IMR-90 (cell line): ENCODE results near the gene CASTOR2. TPM values are rescaled to one million over a fixed set of nuclear protein-coding genes. Genes with fewer than 3 reads are reported as not detected.
"Not testable (repeated sequence)": the region's sequence is repeated elsewhere in the genome, so short reads cannot be mapped to it uniquely, and the experiment has no call there.

ENCODE experiments used
- ATAC-seq: fragments of 200-7000 bp; cut with Tn5 transposase; 2 replicates; pipeline ENCODE4 v1.9.1; 2020; ENCODE audit warnings: low read depth, mild to moderate bottlenecking, moderate library complexity
- BruUV-seq: library from RNA; stranded (reverse); fragments of 400-500 nt; replicated peaks from 2 replicates; lab custom pipeline; 2021; lab: Mats Ljungman, UMichigan
- CTCF ChIA-PET: fragments of 300-600 bp; formaldehyde crosslinking; extraction: SDS; loops from one replicate; lab custom pipeline; 2021; ENCODE audit warnings: antibody characterized with exemption; lab: Yijun Ruan, JAX
- POLR2A ChIA-PET: fragments of 300-600 bp; sonication (Branson Sonifier 250); formaldehyde crosslinking; loops from one replicate; lab custom pipeline; 2022; ENCODE audit warnings: antibody characterized with exemption; ENCODE audit not compliant: unreplicated experiment; lab: Charles Lee
- DNase-seq: peaks from one replicate; pipeline ENCODE4 v3.0.0; 2013
- H2AFZ ChIP-seq: replicated peaks from 2 replicates; pipeline ENCODE3; 2013; ENCODE audit warnings: low read length, mild to moderate bottlenecking; ENCODE audit not compliant: poor library complexity
- H2AK5ac ChIP-seq: 2 replicates; pipeline ENCODE4 v1.6.1; 2013; ENCODE audit warnings: low read depth, low read length, inconsistent platforms
- H2AK9ac ChIP-seq: replicated peaks from 2 replicates; pipeline ENCODE3; 2013; ENCODE audit warnings: mild to moderate bottlenecking, low read depth, low read length, moderate library complexity; ENCODE audit not compliant: poor library complexity
- H2BK120ac ChIP-seq: 2 replicates; pipeline ENCODE4 v1.6.1; 2013; ENCODE audit warnings: low read depth, low read length, inconsistent platforms
- H2BK15ac ChIP-seq: 3 replicates; pipeline ENCODE4 v1.6.1; 2013; ENCODE audit warnings: low read depth, low read length, inconsistent platforms
- H2BK20ac ChIP-seq: 2 replicates; pipeline ENCODE4 v1.6.1; 2013; ENCODE audit warnings: low read depth, mild to moderate bottlenecking, inconsistent platforms, low read length, moderate library complexity
- H2BK5ac ChIP-seq: 2 replicates; pipeline ENCODE4 v1.6.1; 2013; ENCODE audit warnings: mild to moderate bottlenecking, low read depth, low read length, inconsistent platforms; ENCODE audit not compliant: poor library complexity, severe bottlenecking
- H3K14ac ChIP-seq: replicated peaks from 2 replicates; pipeline ENCODE4 v1.6.1; 2013; ENCODE audit warnings: low read depth, low read length, inconsistent platforms
- H3K18ac ChIP-seq: 2 replicates; pipeline ENCODE4 v1.6.1; 2013; ENCODE audit warnings: low read depth, low read length, control low read depth
- H3K23ac ChIP-seq: 2 replicates; pipeline ENCODE4 v1.6.1; 2013; ENCODE audit warnings: low read depth, low read length, inconsistent platforms
- H3K27ac ChIP-seq: 2 replicates; pipeline ENCODE4 v1.5.1; 2013; ENCODE audit warnings: mild to moderate bottlenecking, control low read depth, low read length; ENCODE audit not compliant: insufficient read depth
- H3K27me3 ChIP-seq: 2 replicates; pipeline ENCODE4 v1.6.1; 2013; ENCODE audit warnings: low read length; ENCODE audit not compliant: control insufficient read depth, insufficient read depth
- H3K36me3 ChIP-seq: 2 replicates; pipeline ENCODE4 v1.6.1; 2013; ENCODE audit warnings: low read length, mixed read lengths; ENCODE audit not compliant: control insufficient read depth, insufficient read depth
- H3K4ac ChIP-seq: 2 replicates; pipeline ENCODE4 v1.6.1; 2013; ENCODE audit warnings: low read depth, low read length, inconsistent platforms
- H3K4me1 ChIP-seq: 2 replicates; pipeline ENCODE4 v1.6.1; 2013; ENCODE audit warnings: low read length, mixed read lengths; ENCODE audit not compliant: control insufficient read depth, insufficient read depth
- H3K4me2 ChIP-seq: 2 replicates; pipeline ENCODE4 v1.6.1; 2013; ENCODE audit warnings: low read depth, mild to moderate bottlenecking, control low read depth, low read length, moderate library complexity
- H3K4me3 ChIP-seq: 2 replicates; pipeline ENCODE4 v1.5.1; 2013; ENCODE audit warnings: low read depth, mild to moderate bottlenecking, control low read depth, low read length, moderate library complexity; ENCODE audit not compliant: insufficient read depth
- H3K56ac ChIP-seq: 2 replicates; pipeline ENCODE4 v1.6.1; 2013; ENCODE audit warnings: low read length, inconsistent platforms; ENCODE audit not compliant: insufficient read depth; ENCODE audit errors: extremely low read depth
- H3K79me1 ChIP-seq, 2 experiments: 2 replicates each; pipeline ENCODE4 v1.6.1; 2013; ENCODE audit warnings: low read length in 2 of 2, inconsistent platforms in 1 of 2, low read depth in 1 of 2
- H3K9ac ChIP-seq: 2 replicates; pipeline ENCODE4 v1.6.1; 2013; ENCODE audit warnings: low read depth, low read length, control low read depth
- H3K9me1 ChIP-seq: 2 replicates; pipeline ENCODE4 v1.6.1; 2013; ENCODE audit warnings: low read length, inconsistent platforms; ENCODE audit not compliant: insufficient read depth
- H3K9me3 ChIP-seq: 2 replicates; pipeline ENCODE4 v1.6.1; 2013; ENCODE audit warnings: low read length; ENCODE audit not compliant: control insufficient read depth, insufficient read depth
- H4K20me1 ChIP-seq: 2 replicates; pipeline ENCODE4 v1.6.1; 2013; ENCODE audit warnings: low read length, inconsistent platforms; ENCODE audit not compliant: insufficient read depth
- H4K5ac ChIP-seq: 2 replicates; pipeline ENCODE4 v1.6.1; 2013; ENCODE audit warnings: mild to moderate bottlenecking, low read depth, low read length, control low read depth
- H4K8ac ChIP-seq, 2 experiments: 2 replicates each; pipeline ENCODE4 v1.6.1; 2013; ENCODE audit warnings: low read depth in 2 of 2, low read length in 2 of 2, control low read depth in 1 of 2, inconsistent platforms in 1 of 2
- H4K91ac ChIP-seq: 2 replicates; pipeline ENCODE4 v1.6.1; 2013; ENCODE audit warnings: low read depth, low read length, inconsistent platforms; ENCODE audit not compliant: insufficient read depth
- NFE2L2 ChIP-seq: fragments of 150-350 bp; IDR thresholded peaks from 2 replicates; pipeline ENCODE4 v1.6.1; 2016; ENCODE audit warnings: low read depth, mild to moderate bottlenecking, low read length
- WGBS, 2 experiments: methylation state at CpG; one replicate each; pipeline versions ENCODE4 v1.1.5 to v1.1.7; 2013; ENCODE audit warnings: missing lambda C conversion rate in 2 of 2; ENCODE audit not compliant: insufficient read length in 1 of 2; ENCODE audit errors: extremely low coverage in 2 of 2; 5-methylcytosine and 5-hydroxymethylcytosine counted together
- dilution Hi-C: fragments of 300-500 bp; cut with HindIII; formaldehyde crosslinking; loops from one replicate; pipeline ENCODE4 v1.14.3; 2018; ENCODE audit warnings: low sequenced_read_pairs; ENCODE audit not compliant: unreplicated experiment
- in situ Hi-C: fragments of 300-500 bp; cut with MboI; formaldehyde crosslinking; loops from 3 replicates; pipeline ENCODE4 v1.14.3; 2019; ENCODE audit warnings: low sequenced_read_pairs, inconsistent platforms, mixed read lengths
- intact Hi-C: fragments of 100-400 bp; cut with micrococcal nuclease; formaldehyde crosslinking; loops from 2 replicates; pipeline ENCODE4 v1.10.0; 2022
- polyA plus RNA-seq, 3 experiments: library from polyadenylated mRNA; depleted of rRNA; stranded (reverse); fragments of >200 nt; gene quantifications; 2 replicates each; pipeline ENCODE4 v1.2.3, GENCODE V29; 2012; ENCODE audit warnings: low replicate concordance in 1 of 3
- total RNA-seq: library from RNA; depleted of rRNA; stranded (reverse); fragments of >200 nt; gene quantifications from 2 replicates; pipeline ENCODE4 v1.2.3, GENCODE V29; 2012

Gene CASTOR2
- total and polyA plus RNA-seq, 2 of the 4 experiments (the other 2 are of a cell fraction) = 5.2 to 8.0 TPM

DNA sequence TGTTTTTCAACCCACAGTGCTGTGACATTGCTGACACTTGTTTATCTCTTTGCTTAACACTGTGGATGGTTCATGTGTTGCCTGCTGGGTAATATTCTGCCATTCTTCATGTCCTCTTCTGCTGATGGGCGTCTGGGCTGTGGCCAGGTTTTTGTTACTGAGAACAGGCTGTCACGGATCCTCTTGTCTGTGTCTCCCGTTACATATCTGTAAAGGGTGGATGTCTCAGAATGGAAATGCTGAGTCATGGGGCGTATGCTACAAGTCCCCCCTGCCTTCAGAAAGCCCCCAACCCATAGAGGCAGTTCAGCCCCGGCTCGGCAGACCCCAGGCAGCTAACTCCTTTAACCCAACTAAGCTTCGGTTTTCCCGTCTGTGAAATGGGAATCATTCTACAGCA is 33.3 kb downstream of the CASTOR2 start:
- H3K9me3 ChIP-seq, H3K9ac ChIP-seq, BruUV-seq, H4K91ac ChIP-seq, H3K36me3 ChIP-seq, POLR2A ChIA-PET, H2AK5ac ChIP-seq, H3K27ac ChIP-seq, H2BK20ac ChIP-seq, H3K4me3 ChIP-seq, H3K56ac ChIP-seq, H2AK9ac ChIP-seq, intact Hi-C loops, H2AFZ ChIP-seq, H4K8ac ChIP-seq, H4K5ac ChIP-seq, H3K18ac ChIP-seq, H3K4me2 ChIP-seq, H3K4ac ChIP-seq, CTCF ChIA-PET, ATAC-seq, H2BK15ac ChIP-seq, in situ Hi-C loops, H2BK120ac ChIP-seq, H3K14ac ChIP-seq, H3K27me3 ChIP-seq, H2BK5ac ChIP-seq, dilution Hi-C loops, H3K23ac ChIP-seq, H3K9me1 ChIP-seq: not testable (repeated sequence)
- Histone ChIP-seq H4K20me1 (peaks cover 39% of the 10 kb centered on the region), H3K4me1 (peaks cover 13% of the 10 kb centered on the region), H3K79me1 (peaks cover 0 to 14% of the 10 kb centered on the region in 2 experiments; a peak in 3 of 4 replicates)
- peak; percentile 2 for DNase-seq
- no CpG with 5 or more reads among the region's 8 CpGs for WGBS, 2 experiments
- TF ChIP-seq NFE2L2 = peak; percentile 84

DNA sequence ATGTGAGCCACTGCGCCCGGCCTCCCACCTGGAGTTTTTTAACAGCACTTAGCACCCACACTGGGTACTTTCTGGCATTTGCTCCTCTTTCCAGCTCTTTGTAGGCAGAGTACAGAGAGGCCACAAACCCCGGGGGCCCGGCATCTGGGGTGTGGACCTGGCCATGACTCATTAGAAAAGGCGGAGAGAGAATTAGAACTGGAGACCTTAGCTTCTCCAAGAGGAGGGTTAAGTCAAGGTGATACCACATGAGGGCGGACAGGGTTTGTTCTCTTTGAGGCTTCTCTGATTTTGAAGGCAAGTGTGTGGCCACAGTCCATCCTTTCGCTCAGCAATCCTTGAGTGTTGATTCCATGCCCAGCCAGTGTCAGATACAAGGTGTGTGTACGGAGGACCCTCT is 36.9 kb downstream of the CASTOR2 start:
- H3K4me1 ChIP-seq, H3K9ac ChIP-seq, H3K36me3 ChIP-seq, H3K9me3 ChIP-seq, H4K8ac ChIP-seq, POLR2A ChIA-PET, ATAC-seq, H3K14ac ChIP-seq, H3K9me1 ChIP-seq, intact Hi-C loops, BruUV-seq, H3K4ac ChIP-seq, H2BK120ac ChIP-seq, H3K56ac ChIP-seq, dilution Hi-C loops, H3K27ac ChIP-seq, H2BK5ac ChIP-seq, H3K18ac ChIP-seq, H2BK15ac ChIP-seq, H2BK20ac ChIP-seq, H3K23ac ChIP-seq, H2AK5ac ChIP-seq, H3K4me3 ChIP-seq, CTCF ChIA-PET, H4K91ac ChIP-seq, DNase-seq, H4K5ac ChIP-seq, H3K27me3 ChIP-seq, H3K79me1 ChIP-seq, H2AK9ac ChIP-seq, H3K4me2 ChIP-seq, H2AFZ ChIP-seq: not testable (repeated sequence)
- in situ Hi-C loops = loop anchor here (25.0 kb wide), 1 partner anchor 89 kb away; a partner anchor contains a TSS
- peaks cover 16% of the 10 kb centered on the region for H4K20me1 ChIP-seq
- no CpG with 5 or more reads among the region's 8 CpGs for WGBS, 2 experiments
